Choroid plexus epithelial cell (primary cell): ENCODE measurements around the gene COMMD7.

Experiments used
- DNase-seq: peaks from one replicate; pipeline ENCODE4 v3.0.0-alpha.2; 2010; ENCODE audit warnings: low read depth
- H3K4me3 ChIP-seq: 2 replicates; pipeline ENCODE4 v1.5.1; 2011; ENCODE audit warnings: low read depth, mild to moderate bottlenecking, control low read depth, low read length, moderate library complexity
- CTCF ChIP-seq: conservative IDR thresholded peaks from 2 replicates; pipeline ENCODE4 v1.5.1; 2011; ENCODE audit warnings: low read depth, mild to moderate bottlenecking, control low read depth, inconsistent platforms, low read length, moderate library complexity

COMMD7 gene

GRCh38 chr20:32764005-32764960 lies 21.0 kb upstream of the COMMD7 start:
- no peak overlapping the region for H3K4me3 ChIP-seq
- DNase-seq, result no peak
- no peak for TF ChIP-seq CTCF

- peak overlapping the region; percentile 70 for H3K4me3 ChIP-seq
- no peak for TF ChIP-seq CTCF
- no peak for DNase-seq
Observed at GRCh38 chr20:32763202-32764004, 20.1 kb upstream of the COMMD7 start.

GRCh38 chr20:32762754-32763201 lies 19.5 kb upstream of the COMMD7 start:
- no peak for DNase-seq
- TF ChIP-seq CTCF, result no peak

GRCh38 chr20:32761831-32762753 lies 18.8 kb upstream of the COMMD7 start, which contains the start of gene DNMT3B:
Gene DNMT3B, plus strand, starts transcription at chr20:32762385. Its CDS starts 17,939 bp downstream, at chr20:32780324.
- TF ChIP-seq CTCF, result no peak
- H3K4me3 ChIP-seq, result peak within 1 kb of the TSS; percentile 70
- DNase-seq, result peak; percentile 75

More at GRCh38 chr20:32762754-32763201, 19.5 kb upstream of the COMMD7 start:
- H3K4me3 ChIP-seq, result peak overlapping the region; percentile 70

GRCh38 chr20:32761417-32761830 lies 18.2 kb upstream of the COMMD7 start:
- H3K4me3 ChIP-seq, result peak overlapping the region; percentile 70
- no peak for TF ChIP-seq CTCF
- no peak for DNase-seq

- TF ChIP-seq CTCF, result no peak
- DNase-seq, result no peak
Observed at GRCh38 chr20:32756156-32756555, 12.9 kb upstream of the COMMD7 start.

More at GRCh38 chr20:32756156-32756555, 12.9 kb upstream of the COMMD7 start:
- no peak overlapping the region for H3K4me3 ChIP-seq
